NCI-H2227 treated with DMSO at 0.1 percent for 48 hours (cell line): ENCODE measurements around the gene RAB25.
A peak's percentile ranks its signal among the peaks of the same experiment; 100 is the strongest.

Experiments used
- DNase-seq: peaks from one replicate; lab custom pipeline; 2025; lab: John Stamatoyannopoulos, UW

The RAB25 gene

DNA sequence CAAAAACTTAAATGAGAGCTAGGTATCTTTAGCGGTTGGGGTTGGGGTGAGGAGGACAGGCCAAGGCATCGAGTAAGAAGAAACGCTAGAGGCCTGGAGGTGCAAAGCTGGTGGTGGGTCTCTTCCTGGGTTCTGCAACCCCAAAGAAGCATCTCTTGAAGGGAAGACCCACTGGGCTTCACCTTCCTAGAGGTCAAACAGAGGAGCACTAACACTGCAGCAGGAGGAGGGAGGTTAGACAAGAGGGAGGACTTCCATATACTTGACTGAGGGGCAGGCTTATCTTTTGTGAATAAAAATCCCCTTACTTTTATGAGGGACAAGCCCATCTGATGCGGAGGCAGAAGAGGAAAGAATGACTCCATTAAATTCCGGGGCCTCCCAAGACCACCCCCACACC, 18.8 kb downstream of the RAB25 start:
- DNase-seq, result no peak

DNA sequence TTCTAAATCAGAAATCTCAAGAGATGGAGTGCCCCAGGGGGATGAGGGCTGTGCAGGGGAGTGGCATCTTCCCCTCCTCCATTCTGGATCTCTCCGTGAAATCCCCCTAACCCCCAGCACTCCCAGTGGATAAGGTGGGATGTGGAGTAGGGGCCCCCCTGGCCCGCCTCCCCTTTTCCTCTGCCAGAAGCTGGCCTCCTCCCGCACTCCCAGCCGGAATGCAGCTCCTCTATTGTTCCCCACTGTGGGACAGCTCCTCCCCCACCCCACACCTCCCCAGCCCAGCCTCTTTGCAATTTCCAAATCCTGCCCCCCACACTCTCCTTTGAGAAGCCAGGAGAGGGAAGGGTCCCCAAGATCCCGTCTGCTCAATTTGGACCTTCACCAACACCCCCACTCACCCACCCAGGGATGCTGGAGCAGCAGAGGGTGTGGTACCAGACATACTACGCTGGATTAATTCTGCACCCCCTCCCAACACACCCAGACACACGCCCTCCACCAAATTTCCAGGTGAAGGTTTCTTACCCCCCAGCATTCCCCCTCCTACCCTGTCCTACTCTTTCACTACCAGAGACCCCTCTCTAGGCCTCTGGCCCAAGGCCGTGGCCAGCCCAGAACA, 19.4 kb downstream of the RAB25 start:
- DNase-seq, result no peak

DNA sequence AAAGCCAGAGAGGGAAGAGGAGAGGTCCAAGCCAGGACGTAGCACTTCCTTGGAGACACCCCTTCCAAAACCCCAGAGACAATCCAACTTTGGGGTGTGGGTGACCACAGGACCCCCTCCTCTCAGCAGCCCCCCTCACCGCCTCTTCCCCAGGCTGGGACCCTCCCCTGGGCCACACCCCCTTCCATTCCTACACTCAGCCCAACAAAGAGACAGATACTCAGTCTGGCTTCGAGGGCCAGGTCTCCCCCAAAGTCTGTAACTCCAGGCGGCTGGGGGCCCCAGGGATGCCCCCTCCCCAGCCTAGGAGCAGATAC, 19.9 kb downstream of the RAB25 start:
- DNase-seq, result no peak

DNA sequence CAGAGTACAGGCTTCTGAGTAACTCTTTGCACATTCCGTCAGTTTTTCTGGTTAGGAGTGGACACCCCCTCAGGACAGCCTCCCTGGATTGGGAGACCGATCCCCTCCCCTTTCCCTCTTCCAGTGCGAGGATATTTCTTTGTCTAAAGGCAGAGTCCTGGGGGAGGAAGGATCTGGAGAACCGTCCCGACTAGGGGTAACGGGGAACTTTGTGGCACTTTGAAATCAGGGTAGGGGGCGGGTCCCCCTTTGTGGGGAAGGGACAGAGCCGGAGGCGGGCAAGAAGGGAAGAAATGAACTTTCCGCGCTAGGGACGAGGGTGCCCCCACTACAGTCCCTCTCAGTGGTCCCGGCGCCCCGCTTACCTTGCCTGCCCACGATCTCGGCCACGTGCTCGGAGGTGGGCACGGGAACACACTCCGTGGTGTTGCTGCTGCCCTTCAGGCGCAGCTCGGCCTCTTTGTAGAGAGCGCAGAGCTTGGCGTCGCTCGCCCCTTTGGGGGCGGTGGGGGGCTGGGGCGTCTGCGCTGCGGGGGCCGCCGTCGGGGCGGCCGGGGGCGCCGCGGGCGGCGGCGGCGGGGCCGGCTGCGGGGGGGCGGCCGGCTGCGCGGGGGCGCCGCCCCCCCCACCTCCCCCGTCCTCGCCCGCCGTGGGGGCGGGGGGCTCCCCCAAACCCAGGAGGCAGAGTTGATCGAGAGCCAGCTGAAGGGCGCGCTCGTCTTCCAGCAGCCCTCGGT, 20.4 kb downstream of the RAB25 start:
- no peak for DNase-seq

DNA sequence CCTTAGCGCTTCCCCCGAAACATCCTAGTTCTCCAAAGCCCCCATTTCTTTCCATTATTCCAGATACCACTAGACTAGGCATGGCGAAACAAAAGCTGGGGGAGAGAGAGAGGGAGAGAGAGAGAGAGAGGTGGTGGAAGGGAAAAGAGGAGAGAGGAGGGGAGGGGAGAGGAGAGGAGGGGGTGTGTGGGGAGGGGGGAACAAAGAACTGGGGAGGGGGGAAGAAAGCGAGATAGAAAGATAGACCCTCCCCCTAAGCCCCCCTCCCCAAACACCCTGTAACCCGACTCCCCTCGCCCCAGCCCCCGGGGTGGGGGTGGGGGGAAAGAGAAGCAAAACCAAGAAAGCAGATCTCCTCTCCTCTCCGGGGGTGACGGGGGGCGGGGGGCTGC, 21.0 kb downstream of the RAB25 start:
- peak; percentile 38 for DNase-seq

DNA sequence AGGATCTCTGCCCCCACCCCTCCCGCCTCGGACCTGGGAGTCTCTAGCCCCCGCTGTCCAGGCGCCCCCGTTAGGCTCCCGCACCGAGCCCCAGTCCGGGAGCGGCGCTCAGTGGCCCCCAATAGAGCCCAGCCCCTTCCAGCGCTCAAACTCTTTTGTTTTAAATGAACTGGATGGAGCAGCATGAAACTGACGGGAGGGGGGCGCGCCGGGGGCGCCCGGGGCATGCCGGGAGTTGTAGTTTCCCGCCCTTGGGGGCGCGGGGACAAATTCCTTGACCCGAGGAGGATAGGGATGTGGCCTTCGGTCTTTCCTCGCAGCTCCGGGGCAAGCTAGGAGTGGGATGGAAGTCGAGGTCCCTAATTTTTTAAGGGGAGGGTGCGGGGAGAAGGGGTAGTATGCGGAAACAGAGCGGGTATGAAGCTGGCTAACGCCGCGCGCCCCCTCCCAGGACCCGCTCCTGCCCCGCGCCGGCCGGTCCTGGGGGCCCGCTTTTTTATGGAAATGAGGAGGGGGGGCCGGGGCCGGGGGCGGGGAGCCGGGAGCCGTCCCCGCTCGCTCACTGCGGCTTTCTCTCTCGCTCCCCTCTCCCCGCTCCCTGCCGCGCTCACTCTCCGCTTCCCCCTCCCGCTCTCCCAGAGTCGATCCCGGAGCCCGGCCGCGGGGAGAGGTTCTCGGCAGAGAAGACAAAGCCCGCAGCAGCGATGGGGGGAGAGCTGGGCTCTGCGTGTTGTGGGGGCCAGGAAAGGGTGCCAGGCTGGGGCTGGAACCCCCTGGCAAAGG, 21.5 kb downstream of the RAB25 start, which contains the start of gene MEX3A:
Gene MEX3A (minus strand): TSS at position 157 of the 783 bp plus-strand sequence. CDS start 467 bp downstream, outside the sequence.
- peak; percentile 88 for DNase-seq

DNA sequence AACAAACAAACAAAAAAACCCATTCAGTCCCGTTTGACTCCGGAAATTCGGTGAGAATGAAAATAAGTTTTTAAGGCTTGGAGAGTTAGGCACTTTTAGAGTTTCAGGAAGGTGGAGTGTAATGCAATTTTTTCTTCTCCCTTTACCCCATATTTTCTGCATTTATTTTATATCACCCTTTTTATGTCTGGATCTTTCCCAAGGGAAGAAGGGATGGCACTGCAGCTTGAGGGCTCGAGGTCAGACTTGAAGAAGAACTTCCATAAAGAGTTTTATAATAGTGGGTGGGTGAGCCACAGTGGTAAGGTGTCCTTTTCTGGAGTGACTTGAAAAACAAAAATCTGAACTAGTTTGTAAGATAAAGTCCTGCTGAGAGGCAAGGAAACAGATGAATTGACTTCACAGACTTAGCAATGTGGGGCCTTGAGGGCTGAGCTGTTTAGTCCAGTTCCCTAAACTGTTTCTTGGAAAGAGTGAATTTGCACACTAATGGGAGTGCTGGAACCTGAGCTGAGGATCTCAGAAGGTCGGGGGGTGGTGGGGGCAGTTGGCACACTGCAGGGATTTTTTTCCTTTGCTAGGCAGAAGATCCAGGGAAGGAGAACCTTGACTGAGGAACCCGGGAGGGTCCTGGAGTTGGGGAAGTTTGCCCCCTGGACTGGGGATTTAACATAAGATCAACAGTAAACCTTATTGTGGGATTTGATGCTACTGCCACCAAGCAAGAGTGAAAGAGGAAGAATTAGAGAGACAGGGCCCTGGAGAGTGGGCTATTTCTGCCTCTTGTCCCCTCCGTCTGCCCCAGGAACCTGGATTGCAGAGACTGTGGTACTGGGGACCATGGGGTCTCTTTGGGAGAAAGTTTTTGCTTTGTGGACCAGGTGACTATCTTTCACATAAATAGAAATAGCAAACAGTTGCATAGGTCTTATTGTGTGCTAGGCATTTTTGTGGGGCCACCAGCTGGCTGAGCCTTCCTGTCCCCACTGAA, 23.1 kb downstream of the RAB25 start:
- DNase-seq, result no peak

DNA sequence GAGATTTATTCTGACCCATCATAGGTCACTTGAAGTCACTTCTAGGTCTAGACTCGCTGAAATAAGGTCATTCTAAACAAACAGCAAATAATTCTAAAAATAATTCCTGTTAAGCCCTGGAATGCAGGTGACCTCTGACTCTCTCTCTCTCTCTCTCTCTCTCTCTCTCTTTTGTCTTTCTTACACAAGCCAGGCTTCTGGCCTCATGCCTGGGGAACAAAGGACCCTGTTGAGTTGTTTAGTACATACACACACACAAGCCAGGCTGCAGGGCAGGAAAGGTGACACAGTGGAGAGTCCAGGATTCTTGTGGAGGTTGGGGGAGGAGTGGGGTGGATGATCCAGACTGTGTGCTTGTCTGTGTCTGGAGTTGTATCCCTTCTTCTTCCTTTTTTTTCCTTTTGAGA, 25.3 kb downstream of the RAB25 start:
- no peak for DNase-seq

DNA sequence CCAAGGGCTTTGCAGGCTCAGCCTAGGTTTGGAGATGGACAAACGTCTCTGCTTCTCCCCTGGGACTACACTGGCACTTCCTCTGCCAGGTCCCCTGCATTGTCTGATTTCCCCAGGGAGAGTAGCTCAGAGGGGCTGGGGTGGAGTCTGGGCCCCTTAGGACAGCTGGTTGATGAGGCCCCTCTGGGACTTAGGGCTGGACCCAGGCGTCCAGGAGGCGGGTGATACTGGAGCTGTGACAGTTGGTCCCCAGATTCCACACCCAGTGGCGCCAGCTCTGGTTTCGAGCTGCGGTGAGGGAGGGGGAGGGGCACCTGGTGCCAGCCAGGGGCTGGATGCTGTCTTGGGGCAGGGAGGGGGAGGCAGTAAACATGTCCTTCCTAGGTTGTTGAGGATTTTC, 28.7 kb downstream of the RAB25 start:
- no peak for DNase-seq

DNA sequence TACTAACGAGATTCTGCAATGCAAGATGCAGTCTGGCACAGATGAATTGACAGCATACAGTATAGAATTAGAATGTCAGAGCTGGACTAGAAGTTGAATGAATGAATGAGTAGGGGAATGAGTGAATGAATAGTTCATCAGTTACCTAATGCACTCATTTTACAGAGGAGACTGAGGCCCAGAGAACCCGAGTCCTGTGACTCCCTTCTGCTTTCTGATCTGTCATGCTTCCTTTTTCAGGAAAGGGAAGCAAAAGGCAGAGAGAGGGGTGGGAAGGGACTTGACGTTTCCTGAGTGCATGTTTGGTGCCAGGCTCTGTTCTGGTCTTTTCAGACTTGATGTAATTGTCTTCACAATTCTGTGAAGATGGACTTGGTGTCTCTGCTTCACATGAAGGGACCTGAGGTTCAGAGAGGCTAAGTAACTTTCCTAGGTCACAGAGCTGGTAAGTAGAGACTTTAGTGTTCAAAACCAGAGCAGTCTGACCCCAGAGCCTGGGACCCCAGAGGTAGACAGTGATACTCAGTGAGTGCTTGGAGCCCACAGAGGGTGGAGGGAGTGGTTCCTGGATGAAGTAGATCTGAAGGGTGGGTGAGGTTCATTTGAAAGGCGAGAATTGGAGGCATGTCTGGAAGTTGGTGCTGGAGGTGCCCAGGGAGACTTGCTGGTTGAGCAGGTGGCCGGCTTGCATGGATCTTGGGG, 29.3 kb downstream of the RAB25 start:
- DNase-seq, result no peak

DNA sequence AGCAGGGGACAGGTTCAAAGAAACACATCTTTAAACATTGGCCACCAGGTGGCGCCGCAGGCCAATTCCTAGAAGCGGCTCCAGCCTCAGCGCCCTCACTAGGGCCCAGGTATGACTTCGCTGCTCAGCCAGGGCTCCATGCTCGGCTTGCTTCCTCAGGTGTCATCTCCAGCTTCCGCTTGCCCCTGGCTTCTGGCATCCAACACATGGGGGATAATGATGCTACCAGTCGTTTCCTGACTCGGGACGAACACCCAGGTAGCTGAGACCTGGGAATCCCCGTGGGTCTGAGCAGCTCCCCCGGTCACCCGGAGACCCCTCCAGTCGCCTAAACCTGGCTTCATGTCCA, 29.9 kb downstream of the RAB25 start:
- DNase-seq, result peak; percentile 84

DNA sequence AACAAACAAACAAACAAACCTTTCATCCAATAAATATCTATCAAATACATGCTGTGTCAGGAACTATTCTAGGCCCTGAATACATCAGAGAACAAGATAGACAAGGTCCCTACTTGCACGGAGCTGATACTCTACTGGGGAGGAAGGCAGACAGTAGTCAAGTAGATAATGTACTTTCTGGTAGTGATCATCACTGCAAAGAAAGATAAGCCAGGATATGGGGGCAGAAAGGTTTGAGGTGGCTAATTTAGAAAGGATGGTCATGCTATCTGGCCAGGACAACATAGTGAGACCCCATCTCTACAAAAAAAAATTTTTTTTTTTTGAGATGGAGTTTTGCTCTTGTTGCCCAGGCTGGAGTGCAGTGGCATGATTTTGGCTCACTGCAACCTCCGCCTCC, 30.6 kb downstream of the RAB25 start:
- no peak for DNase-seq

DNA sequence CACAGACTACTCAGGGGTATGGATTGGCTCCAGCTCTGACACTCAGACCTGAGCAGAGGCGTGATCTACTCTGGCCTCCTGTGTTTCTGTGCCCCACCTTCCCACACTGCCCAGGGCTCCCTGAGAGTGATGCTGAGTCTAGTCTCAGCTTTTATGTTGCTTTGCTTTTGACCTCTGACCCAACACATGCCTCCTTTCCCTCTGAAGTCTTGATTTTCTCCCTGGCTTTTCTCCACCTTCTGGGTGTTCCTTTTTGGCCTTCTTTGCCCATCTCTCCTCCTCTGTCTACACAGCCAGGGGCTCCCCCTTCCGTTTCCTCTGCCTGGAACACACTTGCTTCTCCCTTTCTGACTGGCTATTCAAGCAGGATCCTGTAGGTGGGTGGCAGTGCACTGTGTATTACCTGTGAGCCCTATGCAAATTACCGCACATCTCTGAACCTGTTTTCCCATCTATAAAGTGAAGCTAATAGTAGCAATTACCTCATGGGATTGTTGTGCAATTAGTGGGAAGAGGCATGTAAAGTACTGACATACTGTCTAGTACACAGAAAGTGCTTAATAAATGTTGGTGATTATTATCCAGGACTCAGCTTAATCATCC, 35.0 kb downstream of the RAB25 start:
- DNase-seq, result no peak

DNA sequence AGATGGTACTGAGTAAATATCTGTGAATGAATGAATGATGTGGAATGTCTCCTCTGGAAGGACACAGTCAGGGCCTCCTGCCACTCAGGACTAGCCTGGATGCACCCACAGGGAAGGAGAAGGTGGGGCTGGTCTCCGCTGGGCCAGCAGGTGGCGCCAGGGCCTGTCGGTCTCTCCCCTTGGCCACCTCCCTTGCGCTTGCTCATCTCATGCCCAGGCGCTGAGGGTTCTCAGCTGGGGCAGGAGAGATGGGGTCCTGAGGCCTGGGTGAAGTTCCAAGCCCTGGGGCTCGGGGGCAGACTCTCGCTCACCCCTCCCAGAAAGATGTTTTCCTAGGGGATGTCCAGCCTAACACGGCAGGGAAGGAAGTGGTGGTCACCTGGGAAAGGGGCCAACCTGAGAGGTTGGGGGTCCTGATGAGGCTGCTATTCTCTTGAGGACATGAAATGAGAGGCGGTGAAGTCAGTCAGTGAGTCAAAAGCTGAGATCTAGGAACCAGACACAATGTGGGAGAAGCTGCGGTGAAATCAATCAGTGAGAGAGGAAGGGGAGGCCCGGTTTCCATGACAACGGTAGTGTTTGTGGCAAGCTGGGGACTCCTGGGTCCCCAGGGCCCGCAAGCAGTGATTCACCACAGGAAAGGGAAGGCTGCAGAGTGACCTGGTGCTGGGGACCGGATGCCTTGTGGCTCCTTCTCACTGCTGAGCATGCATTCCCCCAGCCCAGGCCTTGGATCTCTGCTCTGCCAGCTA, 35.9 kb downstream of the RAB25 start:
- DNase-seq, result peak; percentile 69

DNA sequence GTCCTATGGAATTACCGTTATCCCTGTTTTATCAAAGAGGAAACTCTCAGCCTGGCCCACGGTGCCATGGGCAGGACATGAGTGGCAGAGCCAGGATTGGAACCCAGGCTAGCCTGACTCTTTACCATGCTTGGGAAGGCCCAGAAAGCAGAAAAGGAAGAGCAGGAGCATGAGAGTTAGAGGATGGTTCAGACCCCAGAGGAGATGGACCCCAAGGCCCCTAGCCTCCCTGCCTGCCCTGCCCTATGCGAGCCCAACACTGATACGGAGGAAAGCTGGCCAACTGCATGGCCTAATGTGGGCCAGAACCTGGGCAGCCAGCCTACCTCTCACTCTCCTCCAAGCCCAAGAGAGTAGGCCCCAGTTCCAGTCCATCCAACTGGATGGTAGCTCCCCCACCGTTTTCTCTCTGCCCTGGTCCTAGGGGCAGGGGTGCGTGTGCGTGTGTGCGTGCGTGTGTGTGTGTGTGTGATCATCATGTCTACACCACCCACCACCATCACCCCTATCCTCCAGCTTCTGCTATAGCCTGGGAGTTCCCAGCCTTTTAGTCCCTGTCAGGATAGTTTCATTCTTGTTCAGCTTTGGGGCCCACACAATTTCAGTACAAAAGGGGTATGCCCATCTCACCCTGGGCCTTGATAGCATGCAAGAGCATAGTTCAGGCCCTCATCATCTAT, 36.7 kb downstream of the RAB25 start:
- DNase-seq, result no peak

DNA sequence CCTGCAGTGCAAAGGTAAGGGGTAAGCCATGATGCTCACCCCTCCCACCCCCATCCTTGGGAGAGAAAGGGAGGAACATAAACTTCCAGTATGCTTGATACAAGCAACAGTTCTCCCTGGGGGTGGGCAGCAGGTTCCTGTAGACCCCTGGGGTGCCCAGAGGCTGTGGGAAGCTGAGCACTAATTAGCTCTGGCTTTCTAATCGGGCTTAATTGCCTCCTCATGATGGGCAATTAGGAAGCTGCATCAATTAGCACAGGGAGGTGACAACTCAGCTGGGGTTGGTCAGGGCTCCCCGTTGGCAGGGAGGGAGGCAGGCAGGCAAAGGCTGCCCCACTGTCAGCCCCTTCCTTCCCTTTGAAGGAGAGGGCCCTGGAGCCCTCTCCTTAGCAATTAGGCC, 37.8 kb downstream of the RAB25 start:
- DNase-seq, result no peak

DNA sequence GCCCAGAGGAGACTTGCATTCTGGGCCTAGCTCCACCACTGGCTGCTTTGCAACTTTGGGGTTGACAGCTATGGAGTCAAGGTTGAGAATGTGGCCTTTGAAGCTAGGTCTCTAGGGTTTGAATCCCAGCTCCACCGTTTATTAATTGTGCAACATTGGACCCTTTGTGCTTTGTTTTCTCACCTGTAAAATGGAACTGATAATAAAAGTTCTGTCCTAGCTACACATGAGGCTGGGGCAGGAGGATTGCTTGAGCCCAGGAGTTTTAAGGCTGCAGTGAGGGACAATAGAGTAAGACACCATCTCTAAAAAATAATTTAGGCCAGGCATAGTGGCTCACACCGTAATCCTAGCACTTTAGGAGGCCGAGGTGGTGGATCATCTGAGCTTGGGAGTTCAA, 38.3 kb downstream of the RAB25 start:
- no peak for DNase-seq

DNA sequence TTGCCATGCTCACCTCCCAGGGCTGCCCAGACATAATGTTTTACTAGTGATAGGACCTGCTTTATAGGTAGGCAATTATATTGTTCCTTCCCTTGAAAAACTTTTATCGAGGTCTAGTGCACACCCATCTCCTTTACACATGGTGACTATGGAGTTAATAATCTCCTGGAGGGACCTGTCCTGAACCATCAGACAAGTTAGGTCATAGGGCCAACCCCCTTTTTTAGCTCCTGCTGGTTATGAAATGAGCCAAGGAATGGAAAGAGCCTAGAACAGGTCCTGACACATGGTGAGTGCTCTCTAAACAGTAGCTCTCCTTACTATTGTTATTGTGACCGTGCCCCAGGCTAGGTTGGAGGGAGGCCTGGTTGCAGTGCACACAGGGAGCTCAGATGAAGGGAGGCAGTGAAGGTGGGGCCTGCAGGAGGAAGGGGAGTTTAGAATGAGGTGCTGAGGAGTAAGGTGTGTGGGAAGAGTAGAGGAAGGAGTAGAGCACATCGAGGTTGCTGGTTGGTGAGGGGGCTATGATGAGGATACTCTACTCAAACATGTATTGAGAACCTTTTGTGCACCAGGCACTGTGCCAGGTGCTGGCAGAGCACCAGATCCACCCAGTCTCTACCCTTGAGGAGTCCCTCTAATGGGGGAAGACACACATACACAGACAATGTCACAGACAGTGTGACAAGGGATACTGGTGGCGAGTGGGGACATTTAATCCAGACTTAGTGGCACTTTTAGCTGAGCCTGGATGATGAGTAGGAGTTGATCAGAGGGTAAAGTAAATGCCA, 39.4 kb downstream of the RAB25 start:
- no peak for DNase-seq

DNA sequence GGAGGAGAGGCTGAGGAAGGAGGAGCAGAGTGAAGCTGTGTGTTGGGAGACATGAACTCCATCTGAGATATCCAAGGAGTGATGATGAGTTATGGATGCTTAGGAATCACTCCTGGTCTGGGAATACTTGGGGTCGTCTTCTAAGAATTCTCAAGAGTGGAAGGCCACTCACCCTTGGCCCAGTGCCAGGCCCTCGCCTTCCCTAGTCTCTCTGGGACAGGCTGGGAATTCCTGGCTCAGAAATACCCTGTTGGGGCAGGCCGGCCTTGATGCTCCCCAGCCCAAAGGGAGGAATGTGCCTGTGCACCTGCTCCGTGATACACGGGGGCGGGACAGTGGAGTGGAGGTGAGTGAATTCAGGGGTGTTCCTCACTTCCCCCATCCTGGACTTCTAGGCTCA, 40.9 kb downstream of the RAB25 start:
- no peak for DNase-seq
